H9 (cell line): ENCODE results near the gene TSHZ1. TPM values are rescaled to one million over a fixed set of nuclear protein-coding genes. Genes with fewer than 3 reads are reported as not detected.

Source experiments
- DNase-seq: peaks from one replicate; pipeline ENCODE4 v3.0.0-alpha.2; 2017
- H2AFZ ChIP-seq: one replicate; pipeline ENCODE4 v1.6.1; 2013; ENCODE audit warnings: mild to moderate bottlenecking, low read length, control low read depth, moderate library complexity
- H2AK5ac ChIP-seq: 2 replicates; pipeline ENCODE4 v1.6.1; 2013; ENCODE audit warnings: low read length, control low read depth, mixed read lengths; ENCODE audit not compliant: insufficient read length
- H2BK120ac ChIP-seq: one replicate; pipeline ENCODE4 v1.6.1; 2013; ENCODE audit warnings: low read depth, mild to moderate bottlenecking, low read length, control low read depth, inconsistent platforms; ENCODE audit not compliant: poor library complexity, severe bottlenecking
- H2BK12ac ChIP-seq: 2 replicates; pipeline ENCODE4 v1.6.1; 2013; ENCODE audit warnings: low read length, control low read depth, mixed read lengths, low read depth; ENCODE audit not compliant: insufficient read length
- H2BK15ac ChIP-seq: 2 replicates; pipeline ENCODE4 v1.6.1; 2013; ENCODE audit warnings: low read depth, low read length, control low read depth
- H2BK20ac ChIP-seq: one replicate; pipeline ENCODE4 v1.6.1; 2013; ENCODE audit warnings: low read depth, mild to moderate bottlenecking, low read length, control low read depth, inconsistent platforms; ENCODE audit not compliant: poor library complexity, severe bottlenecking
- H2BK5ac ChIP-seq: 2 replicates; pipeline ENCODE4 v1.6.1; 2013; ENCODE audit warnings: low read length, control low read depth, mixed read lengths; ENCODE audit not compliant: insufficient read length
- H3K14ac ChIP-seq: 2 replicates; pipeline ENCODE4 v1.6.1; 2013; ENCODE audit warnings: low read length, control low read depth; ENCODE audit not compliant: insufficient read depth
- H3K18ac ChIP-seq: 2 replicates; pipeline ENCODE4 v1.6.1; 2013; ENCODE audit warnings: low read depth, mild to moderate bottlenecking, mixed read lengths, low read length, control low read depth; ENCODE audit not compliant: insufficient read length
- H3K23ac ChIP-seq: 2 replicates; pipeline ENCODE4 v1.6.1; 2013; ENCODE audit warnings: low read length, control low read depth, mixed read lengths, low read depth; ENCODE audit not compliant: insufficient read length
- H3K23me2 ChIP-seq: 2 replicates; pipeline ENCODE4 v1.6.1; 2013; ENCODE audit warnings: low read depth, mild to moderate bottlenecking, mixed read lengths, low read length, control low read depth; ENCODE audit not compliant: insufficient read length, poor library complexity, severe bottlenecking
- H3K27ac ChIP-seq: 2 replicates; pipeline ENCODE4 v1.5.1; 2013; ENCODE audit warnings: low read length, control low read depth, mixed read lengths, low read depth; ENCODE audit not compliant: insufficient read length
- H3K27me3 ChIP-seq: 2 replicates; pipeline ENCODE4 v1.6.1; 2013; ENCODE audit warnings: low read length, control low read depth, inconsistent platforms; ENCODE audit not compliant: insufficient read depth
- H3K4ac ChIP-seq: 2 replicates; pipeline ENCODE4 v1.6.1; 2013; ENCODE audit warnings: low read depth, mild to moderate bottlenecking, control low read depth, inconsistent platforms, low read length, moderate library complexity
- H3K4me1 ChIP-seq: 2 replicates; pipeline ENCODE4 v1.6.1; 2013; ENCODE audit warnings: low read length, control low read depth, inconsistent platforms; ENCODE audit not compliant: insufficient read depth
- H3K4me2 ChIP-seq: 2 replicates; pipeline ENCODE4 v1.6.1; 2013; ENCODE audit warnings: low read length, control low read depth, mixed read lengths; ENCODE audit not compliant: insufficient read length, insufficient read depth
- H3K56ac ChIP-seq: 2 replicates; pipeline ENCODE4 v1.6.1; 2013; ENCODE audit warnings: low read depth, mild to moderate bottlenecking, mixed read lengths, low read length, control low read depth; ENCODE audit not compliant: insufficient read length
- H3K79me1 ChIP-seq: 2 replicates; pipeline ENCODE4 v1.6.1; 2013; ENCODE audit warnings: low read depth, mild to moderate bottlenecking, moderate library complexity, low read length, control low read depth, inconsistent platforms; ENCODE audit not compliant: insufficient read depth, poor library complexity, severe bottlenecking
- H3K79me2 ChIP-seq: 2 replicates; pipeline ENCODE4 v1.6.1; 2013; ENCODE audit warnings: low read length, control low read depth, inconsistent platforms; ENCODE audit not compliant: insufficient read depth
- H3K9ac ChIP-seq: 2 replicates; pipeline ENCODE4 v1.6.1; 2013; ENCODE audit warnings: low read length, control low read depth, mixed read lengths; ENCODE audit not compliant: insufficient read length; ENCODE audit errors: extremely low read depth
- H3K9me3 ChIP-seq: one replicate; pipeline ENCODE4 v1.6.1; 2013; ENCODE audit warnings: low read depth, low read length, inconsistent platforms; ENCODE audit not compliant: control insufficient read depth
- H3T11ph ChIP-seq: one replicate; pipeline ENCODE4 v1.6.1; 2013; ENCODE audit warnings: mild to moderate bottlenecking, low read length, control low read depth, inconsistent platforms
- H4K20me1 ChIP-seq: one replicate; pipeline ENCODE4 v1.6.1; 2013; ENCODE audit not compliant: control insufficient read depth, insufficient read length, insufficient read depth
- H4K5ac ChIP-seq: 2 replicates; pipeline ENCODE4 v1.6.1; 2013; ENCODE audit warnings: low read depth, mild to moderate bottlenecking, mixed read lengths, low read length, control low read depth; ENCODE audit not compliant: insufficient read length
- H4K8ac ChIP-seq: replicated peaks from 2 replicates; pipeline ENCODE4 v1.6.1; 2013; ENCODE audit warnings: low read length, control low read depth, mixed read lengths, low read depth; ENCODE audit not compliant: insufficient read length
- H4K91ac ChIP-seq: 2 replicates; pipeline ENCODE4 v1.6.1; 2013; ENCODE audit warnings: low read depth, mild to moderate bottlenecking, moderate library complexity, mixed read lengths, low read length, control low read depth; ENCODE audit not compliant: insufficient read length
- H3K27ac Mint-ChIP-seq, 3 experiments: 2 replicates in 2 of 3; 3 replicates in 1 of 3; pipeline ENCODE4 v1.8.0; 2020 to 2021; ENCODE audit warnings: mixed read lengths in 3 of 3, mild to moderate bottlenecking in 1 of 3, moderate library complexity in 1 of 3
- H3K27me3 Mint-ChIP-seq: 2 replicates; pipeline ENCODE4 v1.8.0; 2021; ENCODE audit warnings: low read depth, mild to moderate bottlenecking, moderate library complexity, mixed read lengths
- H3K36me3 Mint-ChIP-seq, 3 experiments: 2 replicates in 2 of 3; 3 replicates in 1 of 3; pipeline ENCODE4 v1.8.0; 2020 to 2021; ENCODE audit warnings: low read depth in 3 of 3, mixed read lengths in 3 of 3; ENCODE audit not compliant: insufficient read depth in 1 of 3
- H3K4me1 Mint-ChIP-seq, 2 experiments: 2 replicates each; pipeline ENCODE4 v1.8.0; 2020; ENCODE audit warnings: mixed read lengths in 2 of 2
- H3K4me3 Mint-ChIP-seq, 2 experiments: 2 replicates in 1 of 2; 3 replicates in 1 of 2; pipeline ENCODE4 v1.8.0; 2020 to 2021; ENCODE audit warnings: mild to moderate bottlenecking in 2 of 2, mixed read lengths in 2 of 2, moderate library complexity in 1 of 2
- H3K9me3 Mint-ChIP-seq, 2 experiments: 2 replicates in 1 of 2; 3 replicates in 1 of 2; pipeline ENCODE4 v1.8.0; 2020; ENCODE audit warnings: mild to moderate bottlenecking in 2 of 2, mixed read lengths in 2 of 2, moderate library complexity in 1 of 2
- CTCF ChIP-seq: fragments of 200-600 bp; sonication (generic); conservative IDR thresholded peaks from 3 replicates; pipeline ENCODE4 v1.8.0; 2021; ENCODE audit warnings: antibody characterized with exemption, mild to moderate bottlenecking
- WGBS: extraction: QIAGEN DNeasy Blood & Tissue Kit; methylation state at CpG from one replicate; pipeline ENCODE4 v1.1.7; 2013; ENCODE audit warnings: missing lambda C conversion rate, low lambda C conversion rate, mixed read lengths; ENCODE audit not compliant: insufficient read length; ENCODE audit errors: extremely low coverage; 5-methylcytosine and 5-hydroxymethylcytosine counted together
- total RNA-seq: library from RNA; stranded (reverse); gene quantifications from 2 replicates; pipeline ENCODE4 v1.2.1, GENCODE V29; 2021

Gene TSHZ1
- total RNA-seq, 1 experiment from 2014 or later = 0.15 TPM

GRCh38 chr18:75269124-75269680 is 58.6 kb downstream of the TSHZ1 start:
- H3K9me3 ChIP-seq = no peaks in the 10 kb centered on the region
- peak overlapping the region in 1 of 3 experiments; percentile 27; a peak in 1 of 7 replicates for H3K27ac Mint-ChIP-seq
- no peak overlapping the region for H3K4ac ChIP-seq
- no peak for DNase-seq
- H3K79me2 ChIP-seq = no peaks in the 10 kb centered on the region
- no peaks in the 10 kb centered on the region for H3K79me1 ChIP-seq
- H3K4me1 ChIP-seq = no peaks in the 10 kb centered on the region
- no peak for TF ChIP-seq CTCF
- H3K18ac ChIP-seq = no peak overlapping the region
- no peaks in the 10 kb centered on the region for H3K27me3 Mint-ChIP-seq
- H3K9me3 Mint-ChIP-seq = no peaks in the 10 kb centered on the region
- no peak overlapping the region for H3K56ac ChIP-seq
- H3K23ac ChIP-seq = no peak overlapping the region
- H2AFZ ChIP-seq = no peak overlapping the region
- no peak overlapping the region for H3K4me3 Mint-ChIP-seq
- no peak overlapping the region for H4K91ac ChIP-seq
- no peak overlapping the region for H2BK5ac ChIP-seq
- H3K14ac ChIP-seq = no peak overlapping the region
- no peaks in the 10 kb centered on the region for H3K23me2 ChIP-seq
- H4K20me1 ChIP-seq = no peaks in the 10 kb centered on the region
- no peak overlapping the region for H3K4me2 ChIP-seq
- no peaks in the 10 kb centered on the region for H3K36me3 Mint-ChIP-seq
- H2BK12ac ChIP-seq = no peak overlapping the region
- no peaks in the 10 kb centered on the region for H3K27me3 ChIP-seq
- no peak overlapping the region for H3K27ac ChIP-seq
- H4K5ac ChIP-seq = no peak overlapping the region
- peaks cover 6 to 7% of the 10 kb centered on the region in 2 experiments; a peak in 3 of 4 replicates for H3K4me1 Mint-ChIP-seq
- H2BK15ac ChIP-seq = no peak overlapping the region
- no peak overlapping the region for H2AK5ac ChIP-seq
- H3T11ph ChIP-seq = no peak overlapping the region
- no peak overlapping the region for H4K8ac ChIP-seq
- H2BK120ac ChIP-seq = no peak overlapping the region
- no peak overlapping the region for H2BK20ac ChIP-seq
- H3K9ac ChIP-seq = no peak overlapping the region
- WGBS = no CpG with 5 or more reads among the region's 7 CpGs
